GM12875 (cell line): ENCODE measurements around the gene ILK.
A peak's percentile ranks its signal among the peaks of the same experiment; 100 is the strongest.

Experiments used
- H3K4me3 ChIP-seq: one replicate; pipeline ENCODE4 v1.5.1; 2011; ENCODE audit warnings: low read depth, low read length, control low read depth
- CTCF ChIP-seq: IDR thresholded peaks from 2 replicates; pipeline ENCODE4 v1.5.1; 2011; ENCODE audit warnings: low read depth, mild to moderate bottlenecking, control low read depth, inconsistent platforms, low read length, moderate library complexity, borderline replicate concordance; ENCODE audit not compliant: insufficient read depth

ILK gene

GRCh38 chr11:6603287-6604080, at the start of gene ILK, which contains the start of gene RRP8:
ILK (plus strand) TSS chr11:6603774; CDS start chr11:6604272, 498 bp downstream.
RRP8 (minus strand) TSS chr11:6603616; CDS start chr11:6603502, 114 bp downstream.
- no peak for TF ChIP-seq CTCF
- peak within 1 kb of the TSS; percentile 70 for H3K4me3 ChIP-seq

GRCh38 chr11:6554828-6555706, 48.5 kb upstream of the ILK start:
- H3K4me3 ChIP-seq = no peak overlapping the region
- no peak for TF ChIP-seq CTCF

GRCh38 chr11:6556139-6556949, 47.2 kb upstream of the ILK start:
- TF ChIP-seq CTCF = no peak
- H3K4me3 ChIP-seq = no peak overlapping the region

- no peak for TF ChIP-seq CTCF
- no peak overlapping the region for H3K4me3 ChIP-seq
Observed at GRCh38 chr11:6557063-6557462, 46.5 kb upstream of the ILK start.

- TF ChIP-seq CTCF = no peak
- no peak overlapping the region for H3K4me3 ChIP-seq
Observed at GRCh38 chr11:6557761-6558674, 45.6 kb upstream of the ILK start.

- no peak overlapping the region for H3K4me3 ChIP-seq
- no peak for TF ChIP-seq CTCF
Observed at GRCh38 chr11:6559369-6559768, 44.2 kb upstream of the ILK start.
